ENCODE measurements around the gene SETMAR. TPM values are rescaled to one million over a fixed set of nuclear protein-coding genes. Genes with fewer than 3 reads are reported as not detected.
"Not testable (repeated sequence)": the region's sequence is repeated elsewhere in the genome, so short reads cannot be mapped to it uniquely, and the experiment has no call there.

SETMAR gene
- total RNA-seq, 2 donors from 2014 or later = 7.4 to 9.6 TPM

GRCh38 chr3:4323246-4324027, 20.3 kb downstream of the SETMAR start:
- H3K27me3 Mint-ChIP-seq = no peaks in the 10 kb centered on the region
- no peak overlapping the region for H3K27ac Mint-ChIP-seq
- H3K4me3 Mint-ChIP-seq = no peak overlapping the region
- ATAC-seq (no peak), DNase-seq (no peak)
- no peaks in the 10 kb centered on the region for H3K36me3 Mint-ChIP-seq (ENCODE audit: low read depth)
- no peaks in the 10 kb centered on the region for H3K9me3 ChIP-seq (ENCODE audit: control insufficient read depth, low read length, poor library complexity, severe bottlenecking)
- peaks cover 3% of the 10 kb centered on the region for H3K4me1 Mint-ChIP-seq

DNA sequence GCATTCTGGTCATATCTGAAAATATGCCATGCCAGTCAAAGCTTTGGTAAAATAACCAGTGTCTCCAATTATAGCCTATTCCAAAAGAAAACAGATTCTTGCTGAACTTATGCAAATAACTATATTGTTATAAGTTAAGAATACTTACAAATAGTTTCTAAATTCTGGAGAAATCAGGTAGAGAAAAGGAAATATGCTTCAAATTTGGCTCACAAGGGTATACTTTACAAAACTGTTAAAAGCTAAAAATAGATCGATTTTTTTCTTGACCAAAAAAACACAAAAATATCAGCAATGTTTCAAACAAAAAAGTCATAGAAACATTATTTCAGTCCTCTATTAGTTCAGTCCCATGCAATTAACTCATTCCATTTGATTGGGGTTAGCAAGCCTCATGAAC, 23.7 kb downstream of the SETMAR start:
- no peak overlapping the region for H3K27ac Mint-ChIP-seq
- H3K4me3 Mint-ChIP-seq = no peak overlapping the region
- H3K36me3 Mint-ChIP-seq (ENCODE audit: low read depth) = no peaks in the 10 kb centered on the region
- peaks cover 3% of the 10 kb centered on the region for H3K4me1 Mint-ChIP-seq
- no peaks in the 10 kb centered on the region for H3K9me3 ChIP-seq (ENCODE audit: control insufficient read depth, low read length, poor library complexity, severe bottlenecking)
- DNase-seq (no peak), ATAC-seq (no peak)
- H3K27me3 Mint-ChIP-seq = no peaks in the 10 kb centered on the region

DNA sequence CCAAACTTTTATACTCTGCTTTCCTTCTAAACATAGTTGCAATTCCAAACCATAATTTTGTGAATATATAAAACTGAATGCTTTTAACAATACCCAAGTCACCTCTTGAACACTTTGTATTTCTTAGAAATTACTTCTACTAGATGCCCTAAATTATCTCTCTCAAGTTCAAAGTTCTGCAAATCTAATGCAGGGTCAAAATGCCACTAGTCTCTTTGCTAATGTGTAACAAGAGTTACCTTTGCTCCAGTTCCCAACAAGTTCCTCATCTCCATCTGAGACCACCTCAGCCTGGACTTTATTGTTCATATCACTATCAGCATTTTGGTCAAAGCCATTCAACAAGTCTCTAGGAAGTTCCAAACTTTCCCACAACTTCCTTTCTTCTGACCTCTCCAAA, 26.6 kb downstream of the SETMAR start:
- not testable (repeated sequence) for H3K9me3 ChIP-seq (ENCODE audit: control insufficient read depth, low read length, poor library complexity, severe bottlenecking); H3K4me3 Mint-ChIP-seq; ATAC-seq; H3K27ac Mint-ChIP-seq; H3K27me3 Mint-ChIP-seq; DNase-seq; H3K36me3 Mint-ChIP-seq (ENCODE audit: low read depth); H3K4me1 Mint-ChIP-seq

GRCh38 chr3:4332111-4332510, 28.9 kb downstream of the SETMAR start:
- no peak overlapping the region for H3K27ac Mint-ChIP-seq
- DNase-seq (no peak), ATAC-seq (no peak)
- H3K4me3 Mint-ChIP-seq = no peak overlapping the region
- H3K36me3 Mint-ChIP-seq (ENCODE audit: low read depth) = peaks cover 2% of the 10 kb centered on the region
- no peaks in the 10 kb centered on the region for H3K27me3 Mint-ChIP-seq
- H3K4me1 Mint-ChIP-seq = no peaks in the 10 kb centered on the region
- no peaks in the 10 kb centered on the region for H3K9me3 ChIP-seq (ENCODE audit: control insufficient read depth, low read length, poor library complexity, severe bottlenecking)

DNA sequence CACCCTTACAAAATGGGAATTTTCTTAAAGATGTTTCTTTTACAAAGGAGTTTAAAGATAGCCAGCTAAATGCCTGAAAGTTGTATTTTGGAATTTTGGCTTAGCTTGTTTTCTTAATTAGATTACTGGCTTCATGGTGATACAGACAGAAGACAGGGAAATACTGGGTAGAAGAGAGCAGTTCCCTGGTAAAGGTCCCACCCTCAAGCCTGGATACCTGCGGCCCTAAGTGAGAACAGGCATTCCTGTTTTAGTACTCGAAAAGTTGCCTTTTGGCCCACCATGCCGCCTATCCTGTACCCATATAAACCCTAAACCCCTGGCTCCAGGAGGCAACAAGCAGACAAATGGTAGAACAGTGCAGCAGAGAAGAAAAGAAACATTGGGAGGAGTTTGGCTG, 29.4 kb downstream of the SETMAR start:
- H3K27me3 Mint-ChIP-seq = no peaks in the 10 kb centered on the region
- H3K4me3 Mint-ChIP-seq = no peak overlapping the region
- ATAC-seq (no peak), DNase-seq (no peak)
- no peak overlapping the region for H3K27ac Mint-ChIP-seq
- peaks cover 2% of the 10 kb centered on the region for H3K36me3 Mint-ChIP-seq (ENCODE audit: low read depth)
- no peaks in the 10 kb centered on the region for H3K9me3 ChIP-seq (ENCODE audit: control insufficient read depth, low read length, poor library complexity, severe bottlenecking)
- H3K4me1 Mint-ChIP-seq = no peaks in the 10 kb centered on the region

DNA sequence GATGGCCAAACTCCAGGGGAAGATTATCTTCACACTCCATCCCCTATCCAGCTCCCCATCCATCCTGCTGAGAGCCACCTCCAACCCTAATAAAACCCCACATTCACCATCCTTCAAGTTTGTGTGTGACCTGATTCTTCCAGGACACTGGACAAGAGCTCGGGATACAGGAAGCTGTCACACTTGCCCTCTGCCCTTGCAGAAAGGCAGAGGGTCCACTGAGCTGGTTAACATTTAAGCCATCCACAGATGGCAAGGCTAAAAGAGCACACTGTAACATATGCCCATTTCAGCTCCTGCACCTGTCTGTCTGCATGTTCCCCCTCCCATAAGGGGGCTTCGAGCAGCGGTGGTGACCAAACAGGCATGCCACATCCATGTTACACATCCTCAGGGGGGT, 29.8 kb downstream of the SETMAR start:
- DNase-seq = no peak
- no peak for ATAC-seq
- no peaks in the 10 kb centered on the region for H3K9me3 ChIP-seq (ENCODE audit: control insufficient read depth, low read length, poor library complexity, severe bottlenecking)
- H3K36me3 Mint-ChIP-seq (ENCODE audit: low read depth) = peaks cover 2% of the 10 kb centered on the region
- H3K27ac Mint-ChIP-seq = no peak overlapping the region
- no peak overlapping the region for H3K4me3 Mint-ChIP-seq
- H3K4me1 Mint-ChIP-seq = no peaks in the 10 kb centered on the region
- no peaks in the 10 kb centered on the region for H3K27me3 Mint-ChIP-seq

DNA sequence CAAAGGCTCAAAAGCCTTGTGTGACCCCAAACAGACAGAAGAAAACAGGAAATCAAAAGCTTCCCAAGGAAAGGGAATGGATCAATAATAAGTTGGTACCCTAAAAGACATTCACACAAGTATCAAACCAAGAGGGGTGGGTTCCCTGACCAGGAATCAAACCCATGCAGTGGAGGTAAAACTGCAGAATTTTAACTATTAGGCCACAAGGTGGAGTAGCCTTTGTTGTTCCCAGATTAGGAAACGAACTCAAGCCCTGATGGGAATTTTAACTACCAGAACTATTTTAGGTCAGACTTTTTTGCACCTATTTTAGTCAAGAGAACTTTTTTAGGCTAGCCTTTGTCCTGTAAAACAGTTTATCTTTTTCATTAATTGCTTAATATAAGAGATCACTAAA, 31.4 kb downstream of the SETMAR start:
- no peaks in the 10 kb centered on the region for H3K9me3 ChIP-seq (ENCODE audit: control insufficient read depth, low read length, poor library complexity, severe bottlenecking)
- Mint-ChIP-seq H3K27me3 (no peaks in the 10 kb centered on the region), H3K4me1 (no peaks in the 10 kb centered on the region), H3K36me3 (ENCODE audit: low read depth) (peaks cover 2% of the 10 kb centered on the region), H3K4me3 (no peak overlapping the region), H3K27ac (no peak overlapping the region)
- ATAC-seq (no peak), DNase-seq (no peak)

DNA sequence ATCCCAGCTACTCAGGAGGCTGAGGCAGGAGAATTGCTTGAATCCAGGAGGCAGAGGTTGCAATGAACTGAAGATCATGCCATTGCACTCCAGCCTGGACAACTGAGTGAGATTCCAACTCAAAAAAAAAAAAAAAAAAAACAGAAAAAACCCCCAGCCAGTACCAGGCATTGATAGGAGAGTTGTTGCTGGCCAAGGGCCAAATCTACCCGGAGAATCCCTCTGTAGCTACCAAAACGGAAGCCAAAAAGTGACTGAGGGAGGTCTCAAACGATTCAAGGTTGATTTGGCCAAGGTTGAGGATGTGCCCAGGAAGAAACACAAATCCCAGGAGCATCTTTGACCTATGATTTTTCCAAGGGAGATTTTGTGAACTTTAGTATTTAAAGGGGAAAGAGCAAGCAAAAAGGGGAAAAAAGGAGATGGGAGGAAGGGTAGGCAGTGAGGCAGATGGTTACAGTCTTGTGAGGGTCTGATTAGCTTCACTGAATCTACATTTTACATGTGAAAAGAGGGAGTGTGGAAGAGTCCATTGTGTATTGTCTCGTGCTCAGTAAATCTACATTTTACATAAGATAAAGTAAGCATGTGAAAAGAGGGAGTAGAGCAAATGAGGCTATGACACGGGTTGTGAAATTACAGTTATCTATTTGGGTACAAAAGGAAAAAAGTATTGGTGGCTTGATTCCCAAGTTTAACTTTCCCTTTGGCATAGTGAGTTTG, 32.8 kb downstream of the SETMAR start:
- Mint-ChIP-seq H3K36me3 (ENCODE audit: low read depth) (peaks cover 2% of the 10 kb centered on the region), H3K4me1 (peaks cover 3% of the 10 kb centered on the region), H3K4me3 (no peak overlapping the region), H3K27ac (no peak overlapping the region), H3K27me3 (no peaks in the 10 kb centered on the region)
- ATAC-seq = no peak
- no peaks in the 10 kb centered on the region for H3K9me3 ChIP-seq (ENCODE audit: control insufficient read depth, low read length, poor library complexity, severe bottlenecking)
- DNase-seq = no peak

DNA sequence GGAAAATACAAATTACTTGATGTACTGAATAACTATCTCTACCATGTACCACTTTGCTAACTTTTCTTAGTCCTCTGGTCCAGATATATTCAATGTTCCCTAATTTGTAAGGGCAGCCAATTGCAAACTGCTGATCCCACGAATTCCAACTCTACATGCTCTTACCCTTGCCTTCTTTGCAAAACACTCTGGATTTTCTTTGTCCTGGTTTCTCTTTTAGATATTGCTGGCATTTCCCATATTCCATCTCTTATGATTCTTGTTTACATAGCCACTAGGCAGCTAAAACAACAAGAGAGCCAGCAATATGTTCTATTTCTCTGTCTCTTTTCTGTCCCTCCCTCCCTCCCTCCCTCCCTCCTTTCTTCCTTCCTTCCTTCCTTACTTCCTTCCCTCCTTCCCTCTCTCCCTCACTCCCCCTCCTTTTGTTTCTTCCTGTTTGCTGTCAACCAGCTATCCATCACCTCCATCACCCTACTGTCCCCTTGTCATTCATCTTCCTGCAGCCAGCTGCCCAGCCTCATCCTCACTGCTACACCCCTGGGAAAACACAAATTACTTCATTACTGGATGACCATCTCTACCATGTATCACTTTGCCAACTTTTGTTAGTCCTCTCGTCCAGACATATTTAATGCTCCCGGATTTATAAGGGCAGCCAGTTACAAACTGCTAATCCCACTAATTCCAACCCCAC, 33.8 kb downstream of the SETMAR start:
- peaks cover 2% of the 10 kb centered on the region for H3K36me3 Mint-ChIP-seq (ENCODE audit: low read depth)
- no peaks in the 10 kb centered on the region for H3K9me3 ChIP-seq (ENCODE audit: control insufficient read depth, low read length, poor library complexity, severe bottlenecking)
- H3K4me3 Mint-ChIP-seq = no peak overlapping the region
- no peak overlapping the region for H3K27ac Mint-ChIP-seq
- no peaks in the 10 kb centered on the region for H3K27me3 Mint-ChIP-seq
- no peak for ATAC-seq
- DNase-seq = no peak
- peaks cover 3% of the 10 kb centered on the region for H3K4me1 Mint-ChIP-seq

DNA sequence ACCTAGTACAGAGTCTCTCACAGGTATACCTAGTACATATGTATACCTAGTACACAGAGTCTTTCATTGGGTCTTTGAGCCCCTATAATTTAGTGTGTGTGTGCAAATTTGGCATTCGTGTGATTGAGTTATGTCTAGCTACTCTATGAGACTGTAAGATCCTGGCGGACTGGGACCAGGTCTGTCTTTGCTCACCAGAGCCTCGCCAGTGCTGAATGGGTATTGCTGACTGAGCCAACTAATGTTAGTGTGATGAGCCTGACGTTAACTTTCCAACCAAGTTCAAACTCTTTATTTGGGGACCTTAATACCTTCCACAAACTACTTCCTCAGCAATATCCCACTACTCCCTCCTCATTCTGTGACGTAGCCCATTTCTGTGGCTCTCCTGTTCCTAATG, 35.6 kb downstream of the SETMAR start:
- Mint-ChIP-seq H3K27me3 (no peaks in the 10 kb centered on the region), H3K4me3 (peak overlapping the region; percentile 67), H3K27ac (no peak overlapping the region), H3K36me3 (ENCODE audit: low read depth) (peaks cover 6% of the 10 kb centered on the region), H3K4me1 (peaks cover 6% of the 10 kb centered on the region)
- ATAC-seq (no peak), DNase-seq (no peak)
- no peaks in the 10 kb centered on the region for H3K9me3 ChIP-seq (ENCODE audit: control insufficient read depth, low read length, poor library complexity, severe bottlenecking)

- H3K9me3 ChIP-seq (ENCODE audit: control insufficient read depth, low read length, poor library complexity, severe bottlenecking) = no peaks in the 10 kb centered on the region
- peaks cover 9% of the 10 kb centered on the region for H3K36me3 Mint-ChIP-seq (ENCODE audit: low read depth)
- no peak overlapping the region for H3K27ac Mint-ChIP-seq
- DNase-seq (no peak), ATAC-seq (no peak)
- no peaks in the 10 kb centered on the region for H3K27me3 Mint-ChIP-seq
- H3K4me1 Mint-ChIP-seq = peaks cover 13% of the 10 kb centered on the region
- no peak overlapping the region for H3K4me3 Mint-ChIP-seq
Measured at GRCh38 chr3:4340077-4340410, 36.9 kb downstream of the SETMAR start.

GRCh38 chr3:4340411-4341335, 37.5 kb downstream of the SETMAR start:
- no peak for DNase-seq
- Mint-ChIP-seq H3K27me3 (no peaks in the 10 kb centered on the region), H3K4me1 (peaks cover 15% of the 10 kb centered on the region), H3K4me3 (no peak overlapping the region), H3K36me3 (ENCODE audit: low read depth) (peaks cover 11% of the 10 kb centered on the region), H3K27ac (no peak overlapping the region)
- ATAC-seq = no peak
- no peaks in the 10 kb centered on the region for H3K9me3 ChIP-seq (ENCODE audit: control insufficient read depth, low read length, poor library complexity, severe bottlenecking)

- no peaks in the 10 kb centered on the region for H3K27me3 Mint-ChIP-seq
- no peak overlapping the region for H3K27ac Mint-ChIP-seq
- H3K4me1 Mint-ChIP-seq = peaks cover 16% of the 10 kb centered on the region
- DNase-seq = no peak
- no peak for ATAC-seq
- no peak overlapping the region for H3K4me3 Mint-ChIP-seq
- no peaks in the 10 kb centered on the region for H3K9me3 ChIP-seq (ENCODE audit: control insufficient read depth, low read length, poor library complexity, severe bottlenecking)
- H3K36me3 Mint-ChIP-seq (ENCODE audit: low read depth) = peaks cover 11% of the 10 kb centered on the region
Measured at GRCh38 chr3:4341336-4341675, 38.1 kb downstream of the SETMAR start.

Measured in T-helper 17 cell (primary cell).